SK-N-SH (cell line): ENCODE results near the gene TPRKB. TPM values are rescaled to one million over a fixed set of nuclear protein-coding genes. Genes with fewer than 3 reads are reported as not detected.
"Not testable (repeated sequence)": the region's sequence is repeated elsewhere in the genome, so short reads cannot be mapped to it uniquely, and the experiment has no call there.

ENCODE experiments used
- CTCF ChIA-PET: fragments of 300-600, 350-600 bp; formaldehyde crosslinking; extraction: SDS; loops from one replicate; lab custom pipeline; 2021; lab: Yijun Ruan, JAX
- POLR2A ChIA-PET: fragments of 350-600 bp; sonication (Branson Sonifier 250); formaldehyde crosslinking; extraction: SDS; loops from one replicate; lab custom pipeline; 2020; ENCODE audit warnings: antibody characterized with exemption, inconsistent platforms; lab: Yijun Ruan, JAX
- DNase-seq: peaks from one replicate; pipeline ENCODE4 v3.0.0; 2012
- H2AFZ ChIP-seq: fragments of 200-600 bp; sonication (generic); 2 replicates; pipeline ENCODE4 v1.8.1; 2016; ENCODE audit warnings: antibody characterized with exemption, mild to moderate bottlenecking, low read depth
- H3F3A ChIP-seq: fragments of 200-600 bp; sonication (generic); replicated peaks from 2 replicates; pipeline ENCODE3; 2016; ENCODE audit warnings: antibody characterized with exemption, mild to moderate bottlenecking; ENCODE audit not compliant: insufficient read depth
- H3K27ac ChIP-seq, 2 experiments: fragments of 200-500 bp in 1 of 2; fragments of 200-600 bp in 1 of 2; sonication (Bioruptor generic) in 1 of 2; sonication (generic), shearing (Covaris generic) in 1 of 2; 2 replicates each; pipeline versions ENCODE4 v1.5.1 to v1.6.1; 2014 to 2016; ENCODE audit warnings: low read depth in 2 of 2, inconsistent platforms in 1 of 2, low read length in 1 of 2, mild to moderate bottlenecking in 1 of 2, mixed read lengths in 1 of 2
- H3K27me3 ChIP-seq: fragments of 200-600 bp; sonication (generic), shearing (Covaris generic); 2 replicates; pipeline ENCODE4 v1.6.1; 2016; ENCODE audit warnings: mixed run types; ENCODE audit not compliant: insufficient read depth
- H3K36me3 ChIP-seq, 2 experiments: fragments of 200-500 bp in 1 of 2; fragments of 200-600 bp in 1 of 2; sonication (Bioruptor generic) in 1 of 2; sonication (generic) in 1 of 2; replicated peaks in 1 of 2; 2 replicates each; pipeline versions ENCODE3 to v1.5.1; 2014 to 2016; ENCODE audit warnings: low read length in 1 of 2, mild to moderate bottlenecking in 1 of 2; ENCODE audit not compliant: insufficient read depth in 2 of 2, control insufficient read depth in 1 of 2
- H3K4me1 ChIP-seq, 2 experiments: fragments of 200-500 bp in 1 of 2; fragments of 200-600 bp in 1 of 2; sonication (Bioruptor generic) in 1 of 2; sonication (generic), shearing (Covaris generic) in 1 of 2; 2 replicates each; pipeline versions ENCODE4 v1.5.1 to v1.6.1; 2014 to 2016; ENCODE audit warnings: low read depth in 1 of 2, low read length in 1 of 2, mixed run types in 1 of 2; ENCODE audit not compliant: insufficient read depth in 2 of 2, control insufficient read depth in 1 of 2
- H3K4me2 ChIP-seq: fragments of 200-600 bp; sonication (generic), shearing (Covaris generic); 2 replicates; pipeline ENCODE4 v1.6.1; 2017; ENCODE audit warnings: mixed run types
- H3K4me3 ChIP-seq, 2 experiments: fragments of 200-500 bp in 1 of 2; fragments of 200-600 bp in 1 of 2; sonication (Bioruptor generic) in 1 of 2; sonication (generic), shearing (Covaris generic) in 1 of 2; 2 replicates each; pipeline versions ENCODE4 v1.5.1 to v1.8.1; 2014 to 2016; ENCODE audit warnings: low read depth in 2 of 2, inconsistent platforms in 1 of 2, low read length in 1 of 2, mild to moderate bottlenecking in 1 of 2, mixed read lengths in 1 of 2, moderate library complexity in 1 of 2
- H3K79me2 ChIP-seq: fragments of 200-600 bp; sonication (generic); 2 replicates; pipeline ENCODE4 v1.8.1; 2017; ENCODE audit warnings: mild to moderate bottlenecking; ENCODE audit not compliant: insufficient read depth
- H3K9ac ChIP-seq: fragments of 200-600 bp; sonication (generic); 2 replicates; pipeline ENCODE4 v1.6.1; 2017; ENCODE audit warnings: mixed run types
- H3K9me2 ChIP-seq: fragments of 200-600 bp; sonication (generic); 2 replicates; pipeline ENCODE4 v1.6.1; 2017; ENCODE audit warnings: mixed run types
- H3K9me3 ChIP-seq: fragments of 200-600 bp; sonication (generic); 2 replicates; pipeline ENCODE4 v1.6.1; 2017; ENCODE audit warnings: mixed run types, mild to moderate bottlenecking, moderate library complexity
- H4K20me1 ChIP-seq: fragments of 200-600 bp; sonication (generic); 2 replicates; pipeline ENCODE4 v1.6.1; 2017; ENCODE audit warnings: mild to moderate bottlenecking, mixed run types; ENCODE audit not compliant: insufficient read depth
- ELF1 ChIP-seq: IDR thresholded peaks from 2 replicates; pipeline ENCODE4 v1.4.0; 2012
- EZH2phosphoT487 ChIP-seq: fragments of 200-600 bp; sonication (generic); IDR thresholded peaks from 2 replicates; pipeline ENCODE4 v1.6.1; 2017; ENCODE audit warnings: low read depth, mixed run types, mild to moderate bottlenecking, antibody characterized with exemption, moderate library complexity, borderline replicate concordance
- FOSL2 ChIP-seq: IDR thresholded peaks from 2 replicates; pipeline ENCODE4 v1.4.0; 2012; ENCODE audit warnings: low read depth, mild to moderate bottlenecking, moderate library complexity, borderline replicate concordance
- NRF1 ChIP-seq: IDR thresholded peaks from 2 replicates; pipeline ENCODE4 v1.6.1; 2012; ENCODE audit warnings: low read depth, mild to moderate bottlenecking, low read length
- POLR2AphosphoS5 ChIP-seq: IDR thresholded peaks from 2 replicates; pipeline ENCODE4 v1.6.1; 2012; ENCODE audit warnings: low read depth, low read length
- RXRA ChIP-seq: IDR thresholded peaks from 2 replicates; pipeline ENCODE4 v1.4.0; 2012; ENCODE audit warnings: low read depth, mild to moderate bottlenecking, borderline replicate concordance
- WGBS: methylation state at CpG from one replicate; pipeline ENCODE4 v1.1.6; 2017; ENCODE audit warnings: low lambda C conversion rate; 5-methylcytosine and 5-hydroxymethylcytosine counted together
- polyA plus RNA-seq, 3 experiments: library from polyadenylated mRNA; depleted of rRNA; stranded (reverse); fragments of >200 nt; gene quantifications; 2 replicates each; pipeline ENCODE4 v1.2.3, GENCODE V29; 2012
- TF ChIP-seq, protein P1 (sequence below): fragments of 150-350 bp; IDR thresholded peaks from 2 replicates; pipeline ENCODE4 v1.6.1; 2017; ENCODE audit warnings: antibody characterized with exemption, low read length, low read depth, borderline replicate concordance
- TF ChIP-seq, protein P2 (sequence below): IDR thresholded peaks from 2 replicates; pipeline ENCODE4 v1.4.0; 2012; ENCODE audit warnings: low read depth, borderline replicate concordance
- TF ChIP-seq, protein P3 (sequence below): IDR thresholded peaks from 2 replicates; pipeline ENCODE4 v1.4.0; 2012; ENCODE audit warnings: low read depth, borderline replicate concordance

TPRKB gene
- polyA plus RNA-seq, 1 of the 3 experiments (the other 2 are of a cell fraction): 32.1 TPM

DNA sequence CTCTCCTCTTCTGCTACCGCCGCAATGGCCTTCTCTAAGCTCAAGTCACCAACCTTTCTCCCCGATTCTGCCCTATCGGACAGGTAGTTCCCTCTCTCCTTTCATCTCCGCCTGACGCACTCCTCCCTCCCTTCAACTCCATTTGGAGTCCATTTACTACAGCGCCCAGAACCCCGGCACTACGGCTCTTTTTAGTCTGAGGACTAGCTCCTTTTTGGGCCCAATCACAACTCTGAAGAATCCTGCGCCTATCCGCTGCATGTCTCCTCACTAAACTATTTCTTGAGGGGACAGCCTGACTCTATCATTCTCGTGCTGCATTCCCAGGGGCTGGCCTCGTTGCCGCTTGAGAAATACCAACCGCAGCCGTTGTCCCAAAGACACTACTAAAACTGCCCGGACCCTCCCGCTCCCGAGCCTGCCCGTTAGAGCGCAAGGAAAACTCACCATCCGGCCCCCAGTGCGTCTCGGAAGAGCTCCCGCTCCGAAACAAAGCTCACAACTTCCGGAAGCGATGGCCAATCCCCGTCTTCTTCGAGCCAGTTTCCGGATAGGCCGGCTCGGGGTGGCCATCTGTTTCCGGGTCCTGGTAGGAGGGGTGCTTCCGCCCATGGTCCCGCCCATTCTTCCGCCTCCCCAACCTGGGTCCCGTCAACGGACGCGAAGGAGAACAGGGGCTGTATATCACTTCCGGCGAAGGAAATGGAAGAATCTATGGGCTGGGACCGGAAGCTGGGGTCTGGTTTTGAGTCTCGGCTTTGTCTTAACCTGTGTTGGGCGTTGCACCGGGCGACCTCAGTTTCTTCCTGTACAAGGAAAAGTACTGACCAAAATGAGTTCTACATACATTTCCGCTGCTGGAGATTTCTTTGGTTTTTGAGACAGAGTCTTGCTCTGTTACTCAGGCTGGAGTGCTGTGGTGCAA is at the start of gene TPRKB (continued):
- no peak for TF ChIP-seq RXRA
- no peak for TF ChIP-seq NRF1
- TF ChIP-seq, protein P1, sequence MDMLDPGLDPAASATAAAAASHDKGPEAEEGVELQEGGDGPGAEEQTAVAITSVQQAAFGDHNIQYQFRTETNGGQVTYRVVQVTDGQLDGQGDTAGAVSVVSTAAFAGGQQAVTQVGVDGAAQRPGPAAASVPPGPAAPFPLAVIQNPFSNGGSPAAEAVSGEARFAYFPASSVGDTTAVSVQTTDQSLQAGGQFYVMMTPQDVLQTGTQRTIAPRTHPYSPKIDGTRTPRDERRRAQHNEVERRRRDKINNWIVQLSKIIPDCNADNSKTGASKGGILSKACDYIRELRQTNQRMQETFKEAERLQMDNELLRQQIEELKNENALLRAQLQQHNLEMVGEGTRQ: no peak
- TF ChIP-seq FOSL2: no peak
- TF ChIP-seq EZH2phosphoT487: no peak
- TF ChIP-seq POLR2AphosphoS5: peak; percentile 84
- TF ChIP-seq, protein P2, sequence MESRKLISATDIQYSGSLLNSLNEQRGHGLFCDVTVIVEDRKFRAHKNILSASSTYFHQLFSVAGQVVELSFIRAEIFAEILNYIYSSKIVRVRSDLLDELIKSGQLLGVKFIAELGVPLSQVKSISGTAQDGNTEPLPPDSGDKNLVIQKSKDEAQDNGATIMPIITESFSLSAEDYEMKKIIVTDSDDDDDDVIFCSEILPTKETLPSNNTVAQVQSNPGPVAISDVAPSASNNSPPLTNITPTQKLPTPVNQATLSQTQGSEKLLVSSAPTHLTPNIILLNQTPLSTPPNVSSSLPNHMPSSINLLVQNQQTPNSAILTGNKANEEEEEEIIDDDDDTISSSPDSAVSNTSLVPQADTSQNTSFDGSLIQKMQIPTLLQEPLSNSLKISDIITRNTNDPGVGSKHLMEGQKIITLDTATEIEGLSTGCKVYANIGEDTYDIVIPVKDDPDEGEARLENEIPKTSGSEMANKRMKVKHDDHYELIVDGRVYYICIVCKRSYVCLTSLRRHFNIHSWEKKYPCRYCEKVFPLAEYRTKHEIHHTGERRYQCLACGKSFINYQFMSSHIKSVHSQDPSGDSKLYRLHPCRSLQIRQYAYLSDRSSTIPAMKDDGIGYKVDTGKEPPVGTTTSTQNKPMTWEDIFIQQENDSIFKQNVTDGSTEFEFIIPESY: no peak
- TF ChIP-seq, protein P3, sequence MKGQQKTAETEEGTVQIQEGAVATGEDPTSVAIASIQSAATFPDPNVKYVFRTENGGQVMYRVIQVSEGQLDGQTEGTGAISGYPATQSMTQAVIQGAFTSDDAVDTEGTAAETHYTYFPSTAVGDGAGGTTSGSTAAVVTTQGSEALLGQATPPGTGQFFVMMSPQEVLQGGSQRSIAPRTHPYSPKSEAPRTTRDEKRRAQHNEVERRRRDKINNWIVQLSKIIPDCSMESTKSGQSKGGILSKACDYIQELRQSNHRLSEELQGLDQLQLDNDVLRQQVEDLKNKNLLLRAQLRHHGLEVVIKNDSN: peak; percentile 22; the same call in 1 of the 2 replicates
- TF ChIP-seq ELF1: peak; percentile 95

DNA sequence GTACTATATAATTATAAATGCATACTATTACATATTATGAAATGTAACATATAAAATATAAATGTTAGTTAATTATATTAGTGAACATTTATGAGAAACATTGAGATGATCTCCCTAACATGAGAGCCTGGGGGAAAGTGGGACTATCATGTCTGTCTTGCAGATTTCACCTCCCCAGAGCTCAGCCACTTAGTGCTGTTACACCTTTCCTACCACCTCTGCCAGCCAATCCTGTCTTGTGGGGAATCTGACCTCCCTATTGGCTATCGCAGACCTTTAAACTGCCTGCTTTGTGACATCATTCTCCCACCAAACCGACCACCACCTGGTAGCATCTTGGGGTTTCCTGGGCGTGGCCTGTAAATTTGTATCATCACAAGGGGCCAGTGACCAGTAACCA is 46.7 kb upstream of the TPRKB start, which contains the start of gene C2orf78:
Gene C2orf78 (plus strand): TSS at position 301 of the 400 bp plus-strand sequence. CDS start 127 bp downstream, outside the sequence.
- H3K36me3 ChIP-seq, H3K27ac ChIP-seq, DNase-seq, H4K20me1 ChIP-seq, H3K9me2 ChIP-seq, H3K9ac ChIP-seq, H3K4me3 ChIP-seq, H3F3A ChIP-seq, H3K4me2 ChIP-seq, H3K9me3 ChIP-seq, H3K4me1 ChIP-seq, POLR2A ChIA-PET, CTCF ChIA-PET, H3K27me3 ChIP-seq, H3K79me2 ChIP-seq: not testable (repeated sequence)
- peak within 1 kb of the TSS; percentile 46; the same call in 1 of the 2 replicates for H2AFZ ChIP-seq
- WGBS: no CpG with 5 or more reads among the region's 3 CpGs

DNA sequence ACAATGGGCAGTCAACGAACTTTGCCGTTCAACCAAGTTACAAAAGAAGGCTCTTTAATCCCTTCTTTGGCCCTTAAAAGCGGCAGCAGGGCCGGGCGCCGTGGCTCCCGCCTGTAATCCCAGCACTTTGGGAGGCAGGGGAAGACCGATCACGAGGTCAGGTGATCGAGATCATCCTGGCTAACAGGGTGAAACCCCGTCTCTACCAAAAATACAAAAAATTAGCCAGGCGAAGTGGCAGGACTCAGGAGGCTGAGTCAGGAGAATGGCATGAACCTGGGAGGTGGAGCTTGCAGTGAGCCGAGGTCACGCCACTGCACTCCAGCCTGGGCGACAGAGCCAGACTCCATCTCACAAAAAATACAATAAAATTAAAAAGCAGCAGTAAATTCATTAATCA is 46.3 kb upstream of the TPRKB start:
- CTCF ChIA-PET, DNase-seq, H3K9me2 ChIP-seq, H3K4me3 ChIP-seq, H3K27me3 ChIP-seq, H3K4me2 ChIP-seq, H3K36me3 ChIP-seq, H3F3A ChIP-seq, H3K4me1 ChIP-seq, H3K9ac ChIP-seq, POLR2A ChIA-PET, H3K9me3 ChIP-seq, H3K27ac ChIP-seq, H4K20me1 ChIP-seq: not testable (repeated sequence)
- peaks cover 14% of the 10 kb centered on the region for H3K79me2 ChIP-seq
- H2AFZ ChIP-seq: peak overlapping the region; percentile 46; the same call in 1 of the 2 replicates
- WGBS: 74% methylated on average over 15 of the region's 15 CpGs
